Limb (tissue), 2 donors: ENCODE data around the gene PRKN.

Experiments
- DNase-seq, 2 donors: peaks; one replicate each; pipeline ENCODE4 v3.0.0-alpha.2; 2016; ENCODE audit errors: extremely low spot score in 2 of 2

The PRKN gene

GRCh38 chr6:161459008-161459615, 1268.5 kb downstream of the PRKN start:
- DNase-seq = no peak

- no peak for DNase-seq
These were observed 1269.2 kb downstream of the PRKN start for GRCh38 chr6:161458201-161458951.

GRCh38 chr6:161455848-161456247, 1271.7 kb downstream of the PRKN start:
- DNase-seq = no peak

- no peak for DNase-seq
These were observed 1274.0 kb downstream of the PRKN start for GRCh38 chr6:161453558-161453957.

- no peak for DNase-seq
These were observed 1275.3 kb downstream of the PRKN start for GRCh38 chr6:161452241-161452640.

- DNase-seq = no peak
These were observed 1278.0 kb downstream of the PRKN start for GRCh38 chr6:161449521-161449920.

- no peak for DNase-seq
These were observed 1280.6 kb downstream of the PRKN start for GRCh38 chr6:161446949-161447348.

GRCh38 chr6:161446296-161446925, 1281.2 kb downstream of the PRKN start:
- DNase-seq = no peak

GRCh38 chr6:161445021-161445799, 1282.4 kb downstream of the PRKN start:
- DNase-seq = peak in 1 of 2 donors; percentile 44

- DNase-seq = peak in 1 of 2 donors; percentile 68
These were observed 1283.1 kb downstream of the PRKN start for GRCh38 chr6:161444464-161444863.

- peak in 1 of 2 donors; percentile 45 for DNase-seq
These were observed 1283.7 kb downstream of the PRKN start for GRCh38 chr6:161443848-161444247.

- no peak for DNase-seq
These were observed 1285.1 kb downstream of the PRKN start for GRCh38 chr6:161442420-161442819.

GRCh38 chr6:161440299-161440698, 1287.3 kb downstream of the PRKN start:
- no peak for DNase-seq

GRCh38 chr6:161439093-161439492, 1288.5 kb downstream of the PRKN start:
- DNase-seq = peak in 1 of 2 donors; percentile 75

- no peak for DNase-seq
These were observed 1289.0 kb downstream of the PRKN start for GRCh38 chr6:161438430-161439030.

GRCh38 chr6:161437851-161438250, 1289.7 kb downstream of the PRKN start:
- DNase-seq = no peak

- DNase-seq = no peak
These were observed 1291.3 kb downstream of the PRKN start for GRCh38 chr6:161436106-161436876.

GRCh38 chr6:161435748-161436070, 1291.9 kb downstream of the PRKN start:
- no peak for DNase-seq

- peak in 1 of 2 donors; percentile 77 for DNase-seq
These were observed 1292.4 kb downstream of the PRKN start for GRCh38 chr6:161434921-161435747.

- DNase-seq = no peak
These were observed 1293.2 kb downstream of the PRKN start for GRCh38 chr6:161434350-161434749.
